Fibroblast of skin of abdomen (primary cell): Measurements from ENCODE around the gene ANK2.

ENCODE experiments used
- DNase-seq: peaks from one replicate; pipeline ENCODE4 v3.0.0-alpha.2; 2013

ANK2 gene

GRCh38 chr4:113293043-113293560 lies 243.6 kb downstream of the ANK2 start:
- DNase-seq = peak; percentile 53

GRCh38 chr4:113293674-113294073 lies 244.2 kb downstream of the ANK2 start:
- no peak for DNase-seq

- DNase-seq = no peak
Observed at GRCh38 chr4:113294908-113295307, 245.5 kb downstream of the ANK2 start.

GRCh38 chr4:113300471-113300928 lies 251.0 kb downstream of the ANK2 start:
- DNase-seq = peak; percentile 37

GRCh38 chr4:113302051-113302450 lies 252.6 kb downstream of the ANK2 start:
- peak; percentile 52 for DNase-seq

- no peak for DNase-seq
Observed at GRCh38 chr4:113303315-113303714, 253.9 kb downstream of the ANK2 start.

GRCh38 chr4:113311047-113311446 lies 261.6 kb downstream of the ANK2 start:
- no peak for DNase-seq

GRCh38 chr4:113312529-113312928 lies 263.1 kb downstream of the ANK2 start:
- no peak for DNase-seq

- no peak for DNase-seq
Observed at GRCh38 chr4:113314426-113314825, 265.0 kb downstream of the ANK2 start.

GRCh38 chr4:113316879-113317278 lies 267.4 kb downstream of the ANK2 start:
- no peak for DNase-seq

GRCh38 chr4:113317523-113317922 lies 268.1 kb downstream of the ANK2 start:
- DNase-seq = no peak

GRCh38 chr4:113322736-113323135 lies 273.3 kb downstream of the ANK2 start:
- DNase-seq = no peak

- DNase-seq = no peak
Observed at GRCh38 chr4:113325876-113326615, 276.6 kb downstream of the ANK2 start.

- DNase-seq = no peak
Observed at GRCh38 chr4:113327494-113327893, 278.0 kb downstream of the ANK2 start.

GRCh38 chr4:113328514-113328913 lies 279.1 kb downstream of the ANK2 start:
- no peak for DNase-seq

GRCh38 chr4:113330200-113330599 lies 280.7 kb downstream of the ANK2 start:
- no peak for DNase-seq

GRCh38 chr4:113331811-113332210 lies 282.4 kb downstream of the ANK2 start:
- no peak for DNase-seq

GRCh38 chr4:113332701-113333100 lies 283.2 kb downstream of the ANK2 start:
- no peak for DNase-seq

- DNase-seq = no peak
Observed at GRCh38 chr4:113335746-113336145, 286.3 kb downstream of the ANK2 start.

- no peak for DNase-seq
Observed at GRCh38 chr4:113336556-113336955, 287.1 kb downstream of the ANK2 start.

GRCh38 chr4:113339430-113339813 lies 290.0 kb downstream of the ANK2 start:
- DNase-seq = no peak

GRCh38 chr4:113344100-113344499 lies 294.6 kb downstream of the ANK2 start:
- DNase-seq = no peak

- no peak for DNase-seq
Observed at GRCh38 chr4:113347245-113347644, 297.8 kb downstream of the ANK2 start.

GRCh38 chr4:113349430-113349829 lies 300.0 kb downstream of the ANK2 start:
- DNase-seq = no peak

- no peak for DNase-seq
Observed at GRCh38 chr4:113350576-113350975, 301.1 kb downstream of the ANK2 start.
